COLO668 (cell line): ENCODE results near the gene TH.
"Not testable (repeated sequence)": the region's sequence is repeated elsewhere in the genome, so short reads cannot be mapped to it uniquely, and the experiment has no call there.

Source experiments
- DNase-seq: peaks from one replicate; lab custom pipeline; 2025; ENCODE audit not compliant: unreplicated experiment; lab: John Stamatoyannopoulos, UW

TH gene

GRCh38 chr11:2179516-2179915 is 7.9 kb upstream of the TH start:
- no peak for DNase-seq

DNA sequence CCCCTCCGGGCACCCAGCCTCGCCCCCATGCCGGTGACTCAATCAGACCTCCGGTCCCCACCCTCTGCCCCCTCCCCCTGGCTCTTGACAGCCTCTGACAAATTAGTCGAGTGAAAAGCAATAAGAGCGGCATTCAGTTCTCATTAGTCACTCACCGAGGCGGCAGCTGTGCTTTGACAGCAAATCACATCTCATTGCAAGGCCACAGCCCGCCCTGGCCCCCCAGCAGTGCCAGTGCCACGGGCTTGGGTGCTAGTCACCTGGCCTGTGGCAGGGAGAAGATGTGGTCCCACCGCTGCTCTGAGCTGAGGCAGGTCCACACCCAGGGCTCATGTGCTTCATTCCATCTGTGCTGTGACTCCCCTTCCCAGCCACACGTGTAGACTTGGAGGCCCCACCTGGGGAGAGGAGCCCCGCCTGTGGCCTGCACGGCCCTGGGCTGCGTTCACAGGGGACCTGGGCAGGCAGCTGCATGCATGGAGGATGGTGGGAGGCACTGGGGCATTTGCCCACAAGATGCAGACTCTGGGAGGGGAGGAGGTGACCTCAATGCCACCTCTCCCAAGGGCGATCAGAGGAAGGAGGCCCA is 7.4 kb upstream of the TH start:
- no peak for DNase-seq

DNA sequence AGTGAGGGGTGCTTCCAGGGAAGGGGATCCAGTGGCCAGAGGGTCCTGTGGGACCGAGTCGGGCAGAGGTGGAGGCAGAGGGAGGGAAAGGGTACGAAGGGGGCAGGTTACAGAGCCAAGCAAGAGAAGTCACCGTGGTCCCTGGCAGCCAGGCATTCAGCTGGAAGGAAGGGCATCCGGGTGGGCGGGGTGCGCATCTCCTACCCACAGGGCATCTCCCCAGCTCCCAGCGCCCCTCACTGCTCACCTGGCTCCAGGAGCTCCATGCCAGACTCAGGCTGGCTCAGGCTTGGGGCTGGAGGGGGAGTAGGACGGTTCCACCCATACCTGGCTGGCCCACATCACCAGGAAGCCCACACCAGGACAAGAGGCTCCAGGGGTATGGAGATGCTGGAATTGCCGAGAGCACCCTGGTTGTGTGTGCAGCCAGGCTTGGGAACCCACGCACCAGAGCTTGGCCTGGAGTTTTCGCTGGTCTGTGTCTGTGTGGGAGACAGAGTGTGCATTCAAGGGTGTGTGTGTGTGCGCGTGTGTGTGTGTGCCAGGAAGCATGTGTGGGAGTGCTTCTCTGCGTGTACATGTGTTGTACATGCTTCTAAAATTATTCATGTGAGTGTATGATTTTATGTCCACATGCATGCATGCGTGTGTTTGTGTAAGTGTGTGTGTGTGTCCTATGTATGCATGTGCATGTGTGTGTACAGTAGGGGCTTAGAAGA is 6.6 kb upstream of the TH start:
- DNase-seq: not testable (repeated sequence)

DNA sequence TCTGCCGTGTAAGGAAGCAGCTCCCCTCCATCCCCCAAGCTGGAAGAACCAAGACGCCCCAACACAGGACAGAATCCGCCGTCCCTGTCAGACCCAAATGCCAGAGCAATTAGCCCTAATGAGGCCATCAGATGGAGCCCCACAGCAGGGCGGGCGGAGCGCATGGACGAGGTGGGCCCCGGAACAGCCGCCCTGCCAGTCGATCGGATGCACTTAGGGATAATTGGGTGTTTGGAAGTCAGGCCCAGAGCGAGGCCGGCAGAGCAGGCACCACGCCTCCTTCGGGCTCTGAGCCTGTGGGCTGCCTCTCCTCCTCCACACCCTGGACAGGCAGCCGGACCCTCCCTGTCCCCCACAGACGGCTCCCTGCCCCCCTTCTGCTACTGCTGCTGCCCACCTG is 5.5 kb upstream of the TH start:
- no peak for DNase-seq

- DNase-seq: no peak
Observed at GRCh38 chr11:2176389-2176900, 4.8 kb upstream of the TH start.

- no peak for DNase-seq
Observed at GRCh38 chr11:2175659-2176058, 4.0 kb upstream of the TH start.

- DNase-seq: no peak
Observed at GRCh38 chr11:2174361-2174760, 2.7 kb upstream of the TH start.

DNA sequence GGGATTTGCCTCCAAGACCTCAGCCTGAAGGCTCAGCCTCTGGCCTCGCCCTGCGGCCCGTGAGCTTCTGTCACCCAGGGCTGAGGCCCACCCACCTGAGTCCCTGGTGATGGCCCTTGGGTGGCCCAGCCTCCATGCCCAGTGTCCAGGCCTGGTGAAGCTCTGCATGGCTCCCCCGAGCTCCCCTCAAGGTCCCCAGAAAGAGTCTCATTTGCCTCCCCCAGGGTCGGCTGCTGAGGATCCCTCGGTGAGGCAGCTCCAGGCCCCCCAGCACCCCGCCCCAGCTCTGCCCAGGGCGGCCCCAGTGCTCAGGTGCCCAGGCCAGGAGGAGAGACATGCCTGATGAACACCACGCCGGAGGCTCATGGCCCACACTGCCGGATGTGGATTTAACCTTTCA is 2.1 kb upstream of the TH start:
- no peak for DNase-seq

GRCh38 chr11:2173150-2173693 is 1.6 kb upstream of the TH start:
- DNase-seq: no peak

- no peak for DNase-seq
Observed at GRCh38 chr11:2172676-2173075, 1.1 kb upstream of the TH start.

GRCh38 chr11:2169626-2170570 is 1.7 kb downstream of the TH start:
- no peak for DNase-seq

DNA sequence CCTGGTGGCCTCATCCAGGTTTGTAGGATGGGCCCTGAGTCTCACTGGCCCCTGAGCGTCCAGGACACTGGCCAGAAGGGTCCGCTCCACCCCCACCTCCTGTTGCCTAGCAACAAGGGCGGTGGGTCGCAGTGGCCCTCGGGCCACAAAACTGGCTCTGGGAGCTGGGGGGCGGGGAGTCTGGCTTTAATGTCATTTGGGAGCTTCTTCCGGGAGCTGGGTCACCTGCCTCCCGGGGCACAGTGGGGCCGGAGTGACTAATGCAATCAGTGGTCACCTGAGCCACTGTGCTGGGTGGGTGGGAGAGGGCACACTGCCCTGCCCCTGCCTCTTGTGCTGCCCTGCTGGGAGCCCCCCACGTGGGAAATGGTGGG is 2.6 kb downstream of the TH start:
- no peak for DNase-seq

DNA sequence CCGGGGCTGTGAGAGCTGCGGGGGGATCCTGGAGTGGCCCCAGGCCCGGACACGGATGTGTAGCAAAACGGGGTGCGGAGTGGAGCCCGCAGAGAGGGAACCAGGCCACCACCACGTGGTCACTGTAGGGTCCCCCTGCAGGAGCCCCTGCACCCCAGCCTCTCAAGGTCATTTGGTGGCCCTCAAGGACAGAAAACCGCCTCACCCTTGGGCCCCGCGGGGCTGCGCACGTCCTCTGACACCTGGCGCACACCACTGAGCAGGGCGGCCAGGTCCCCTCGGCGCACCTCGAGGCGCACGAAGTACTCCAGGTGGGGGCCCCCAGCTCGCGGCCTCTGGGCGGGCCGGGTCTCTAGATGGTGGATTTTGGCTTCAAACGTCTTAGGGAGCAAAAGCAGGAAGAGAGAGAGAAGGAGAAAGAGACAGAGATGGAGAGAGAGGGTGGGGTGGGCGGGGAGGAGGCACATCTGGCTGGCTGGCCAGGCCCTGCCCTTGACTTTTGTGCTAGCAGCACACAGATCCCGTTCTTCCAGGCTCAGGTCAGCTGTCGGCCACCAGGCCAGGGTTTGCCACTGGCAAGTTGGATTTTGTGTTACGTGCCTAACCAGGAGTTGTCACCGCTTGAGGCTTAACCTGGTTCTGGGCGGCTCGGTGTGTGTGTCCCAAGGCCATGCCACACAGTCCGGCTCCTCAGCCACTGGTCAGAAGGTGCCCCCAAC is 3.2 kb downstream of the TH start:
- no peak for DNase-seq

GRCh38 chr11:2167141-2168045 is 4.2 kb downstream of the TH start:
- no peak for DNase-seq

GRCh38 chr11:2166091-2166851 is 5.3 kb downstream of the TH start:
- DNase-seq: peak; percentile 3

- no peak for DNase-seq
Observed at GRCh38 chr11:2165571-2165970, 6.0 kb downstream of the TH start.

GRCh38 chr11:2164861-2165555 is 6.6 kb downstream of the TH start:
- no peak for DNase-seq

GRCh38 chr11:2164081-2164480 is 7.5 kb downstream of the TH start:
- DNase-seq: no peak
